Ishikawa (cell line): Measurements from ENCODE around the gene YPEL2.

Source experiments
- CEBPB ChIP-seq: IDR thresholded peaks from 2 replicates; pipeline ENCODE4 v1.6.1; 2012
- CREB1 ChIP-seq: IDR thresholded peaks from 2 replicates; pipeline ENCODE4 v1.6.1; 2012; ENCODE audit warnings: low read depth
- EGR1 ChIP-seq: IDR thresholded peaks from 2 replicates; pipeline ENCODE4 v1.6.1; 2012
- EP300 ChIP-seq: IDR thresholded peaks from 2 replicates; pipeline ENCODE4 v1.6.1; 2012; ENCODE audit warnings: borderline replicate concordance
- FOXM1 ChIP-seq: IDR thresholded peaks from 2 replicates; pipeline ENCODE4 v1.6.1; 2012; ENCODE audit warnings: low read depth, borderline replicate concordance
- MAX ChIP-seq: IDR thresholded peaks from 2 replicates; pipeline ENCODE4 v1.6.1; 2012
- NFIC ChIP-seq: IDR thresholded peaks from 2 replicates; pipeline ENCODE4 v1.6.1; 2012
- RAD21 ChIP-seq: IDR thresholded peaks from 2 replicates; pipeline ENCODE4 v1.6.1; 2012; ENCODE audit warnings: low read depth
- REST ChIP-seq: IDR thresholded peaks from 2 replicates; pipeline ENCODE4 v1.6.1; 2012; ENCODE audit warnings: low read depth, mild to moderate bottlenecking
- TAF1 ChIP-seq: IDR thresholded peaks from 2 replicates; pipeline ENCODE4 v1.6.1; 2012; ENCODE audit warnings: low read depth, mild to moderate bottlenecking
- TCF12 ChIP-seq: IDR thresholded peaks from 2 replicates; pipeline ENCODE4 v1.6.1; 2012; ENCODE audit warnings: low read depth
- TEAD4 ChIP-seq: IDR thresholded peaks from 2 replicates; pipeline ENCODE4 v1.6.1; 2012
- USF1 ChIP-seq: IDR thresholded peaks from 2 replicates; pipeline ENCODE4 v1.6.1; 2012
- YY1 ChIP-seq: IDR thresholded peaks from 2 replicates; pipeline ENCODE4 v1.6.1; 2012; ENCODE audit warnings: low read depth
- ZBTB7A ChIP-seq: IDR thresholded peaks from 2 replicates; pipeline ENCODE4 v1.6.1; 2012; ENCODE audit warnings: low read depth

YPEL2 gene

GRCh38 chr17:59389066-59389465 is 57.6 kb downstream of the YPEL2 start:
- TF ChIP-seq CEBPB (no peak), TEAD4 (no peak), ZBTB7A (no peak), EGR1 (no peak), YY1 (no peak), MAX (no peak), TCF12 (no peak), TAF1 (no peak), EP300 (no peak), USF1 (no peak), NFIC (no peak)

- TF ChIP-seq USF1 (no peak), EGR1 (no peak), TAF1 (no peak), TEAD4 (no peak), CEBPB (no peak), EP300 (no peak), TCF12 (no peak), FOXM1 (no peak), CREB1 (no peak)
Observed at GRCh38 chr17:59391021-59391420, 59.6 kb downstream of the YPEL2 start.

GRCh38 chr17:59392973-59393679 is 61.7 kb downstream of the YPEL2 start:
- TF ChIP-seq TCF12 (no peak), TAF1 (no peak), EP300 (no peak), CEBPB (no peak), FOXM1 (no peak), EGR1 (no peak), USF1 (no peak), REST (no peak), NFIC (no peak), RAD21 (no peak), TEAD4 (no peak), YY1 (no peak)

- 0 out of 2 replicates have a peak, but pooled peaks have one; percentile 14 for TF ChIP-seq CEBPB
Observed at GRCh38 chr17:59393742-59394410, 62.4 kb downstream of the YPEL2 start.

- TF ChIP-seq CREB1, result no peak
- no peak for TF ChIP-seq MAX
- no peak for TF ChIP-seq RAD21
- no peak for TF ChIP-seq TEAD4
- TF ChIP-seq REST, result no peak
- no peak for TF ChIP-seq EP300
- no peak for TF ChIP-seq EGR1
- no peak for TF ChIP-seq ZBTB7A
- no peak for TF ChIP-seq TAF1
- TF ChIP-seq USF1, result no peak
- TF ChIP-seq YY1, result no peak
- TF ChIP-seq FOXM1, result no peak
- TF ChIP-seq CEBPB, result no peak
- no peak for TF ChIP-seq NFIC
Observed at GRCh38 chr17:59396134-59396826, 64.8 kb downstream of the YPEL2 start.
